H9 (cell line): ENCODE data around the gene LAMP1. TPM values are rescaled to one million over a fixed set of nuclear protein-coding genes. Genes with fewer than 3 reads are reported as not detected.
A peak's percentile ranks its signal among the peaks of the same experiment; 100 is the strongest.
"Not testable (repeated sequence)": the region's sequence is repeated elsewhere in the genome, so short reads cannot be mapped to it uniquely, and the experiment has no call there.

Source experiments
- DNase-seq: peaks from one replicate; pipeline ENCODE4 v3.0.0-alpha.2; 2017
- H2AFZ ChIP-seq: one replicate; pipeline ENCODE4 v1.6.1; 2013; ENCODE audit warnings: mild to moderate bottlenecking, low read length, control low read depth, moderate library complexity
- H2AK5ac ChIP-seq: 2 replicates; pipeline ENCODE4 v1.6.1; 2013; ENCODE audit warnings: low read length, control low read depth, mixed read lengths; ENCODE audit not compliant: insufficient read length
- H2BK120ac ChIP-seq: one replicate; pipeline ENCODE4 v1.6.1; 2013; ENCODE audit warnings: low read depth, mild to moderate bottlenecking, low read length, control low read depth, inconsistent platforms; ENCODE audit not compliant: poor library complexity, severe bottlenecking
- H2BK12ac ChIP-seq: 2 replicates; pipeline ENCODE4 v1.6.1; 2013; ENCODE audit warnings: low read length, control low read depth, mixed read lengths, low read depth; ENCODE audit not compliant: insufficient read length
- H2BK15ac ChIP-seq: 2 replicates; pipeline ENCODE4 v1.6.1; 2013; ENCODE audit warnings: low read depth, low read length, control low read depth
- H2BK20ac ChIP-seq: one replicate; pipeline ENCODE4 v1.6.1; 2013; ENCODE audit warnings: low read depth, mild to moderate bottlenecking, low read length, control low read depth, inconsistent platforms; ENCODE audit not compliant: poor library complexity, severe bottlenecking
- H2BK5ac ChIP-seq: 2 replicates; pipeline ENCODE4 v1.6.1; 2013; ENCODE audit warnings: low read length, control low read depth, mixed read lengths; ENCODE audit not compliant: insufficient read length
- H3K14ac ChIP-seq: 2 replicates; pipeline ENCODE4 v1.6.1; 2013; ENCODE audit warnings: low read length, control low read depth; ENCODE audit not compliant: insufficient read depth
- H3K18ac ChIP-seq: 2 replicates; pipeline ENCODE4 v1.6.1; 2013; ENCODE audit warnings: low read depth, mild to moderate bottlenecking, mixed read lengths, low read length, control low read depth; ENCODE audit not compliant: insufficient read length
- H3K23ac ChIP-seq: 2 replicates; pipeline ENCODE4 v1.6.1; 2013; ENCODE audit warnings: low read length, control low read depth, mixed read lengths, low read depth; ENCODE audit not compliant: insufficient read length
- H3K23me2 ChIP-seq: 2 replicates; pipeline ENCODE4 v1.6.1; 2013; ENCODE audit warnings: low read depth, mild to moderate bottlenecking, mixed read lengths, low read length, control low read depth; ENCODE audit not compliant: insufficient read length, poor library complexity, severe bottlenecking
- H3K27ac ChIP-seq: 2 replicates; pipeline ENCODE4 v1.5.1; 2013; ENCODE audit warnings: low read length, control low read depth, mixed read lengths, low read depth; ENCODE audit not compliant: insufficient read length
- H3K27me3 ChIP-seq: 2 replicates; pipeline ENCODE4 v1.6.1; 2013; ENCODE audit warnings: low read length, control low read depth, inconsistent platforms; ENCODE audit not compliant: insufficient read depth
- H3K4ac ChIP-seq: 2 replicates; pipeline ENCODE4 v1.6.1; 2013; ENCODE audit warnings: low read depth, mild to moderate bottlenecking, control low read depth, inconsistent platforms, low read length, moderate library complexity
- H3K4me1 ChIP-seq: 2 replicates; pipeline ENCODE4 v1.6.1; 2013; ENCODE audit warnings: low read length, control low read depth, inconsistent platforms; ENCODE audit not compliant: insufficient read depth
- H3K4me2 ChIP-seq: 2 replicates; pipeline ENCODE4 v1.6.1; 2013; ENCODE audit warnings: low read length, control low read depth, mixed read lengths; ENCODE audit not compliant: insufficient read length, insufficient read depth
- H3K56ac ChIP-seq: 2 replicates; pipeline ENCODE4 v1.6.1; 2013; ENCODE audit warnings: low read depth, mild to moderate bottlenecking, mixed read lengths, low read length, control low read depth; ENCODE audit not compliant: insufficient read length
- H3K79me1 ChIP-seq: 2 replicates; pipeline ENCODE4 v1.6.1; 2013; ENCODE audit warnings: low read depth, mild to moderate bottlenecking, moderate library complexity, low read length, control low read depth, inconsistent platforms; ENCODE audit not compliant: insufficient read depth, poor library complexity, severe bottlenecking
- H3K79me2 ChIP-seq: 2 replicates; pipeline ENCODE4 v1.6.1; 2013; ENCODE audit warnings: low read length, control low read depth, inconsistent platforms; ENCODE audit not compliant: insufficient read depth
- H3K9ac ChIP-seq: 2 replicates; pipeline ENCODE4 v1.6.1; 2013; ENCODE audit warnings: low read length, control low read depth, mixed read lengths; ENCODE audit not compliant: insufficient read length; ENCODE audit errors: extremely low read depth
- H3K9me3 ChIP-seq: one replicate; pipeline ENCODE4 v1.6.1; 2013; ENCODE audit warnings: low read depth, low read length, inconsistent platforms; ENCODE audit not compliant: control insufficient read depth
- H3T11ph ChIP-seq: one replicate; pipeline ENCODE4 v1.6.1; 2013; ENCODE audit warnings: mild to moderate bottlenecking, low read length, control low read depth, inconsistent platforms
- H4K20me1 ChIP-seq: one replicate; pipeline ENCODE4 v1.6.1; 2013; ENCODE audit not compliant: control insufficient read depth, insufficient read length, insufficient read depth
- H4K5ac ChIP-seq: 2 replicates; pipeline ENCODE4 v1.6.1; 2013; ENCODE audit warnings: low read depth, mild to moderate bottlenecking, mixed read lengths, low read length, control low read depth; ENCODE audit not compliant: insufficient read length
- H4K8ac ChIP-seq: replicated peaks from 2 replicates; pipeline ENCODE4 v1.6.1; 2013; ENCODE audit warnings: low read length, control low read depth, mixed read lengths, low read depth; ENCODE audit not compliant: insufficient read length
- H4K91ac ChIP-seq: 2 replicates; pipeline ENCODE4 v1.6.1; 2013; ENCODE audit warnings: low read depth, mild to moderate bottlenecking, moderate library complexity, mixed read lengths, low read length, control low read depth; ENCODE audit not compliant: insufficient read length
- H3K27ac Mint-ChIP-seq, 3 experiments: 2 replicates in 2 of 3; 3 replicates in 1 of 3; pipeline ENCODE4 v1.8.0; 2020 to 2021; ENCODE audit warnings: mixed read lengths in 3 of 3, mild to moderate bottlenecking in 1 of 3, moderate library complexity in 1 of 3
- H3K27me3 Mint-ChIP-seq: 2 replicates; pipeline ENCODE4 v1.8.0; 2021; ENCODE audit warnings: low read depth, mild to moderate bottlenecking, moderate library complexity, mixed read lengths
- H3K36me3 Mint-ChIP-seq, 3 experiments: 2 replicates in 2 of 3; 3 replicates in 1 of 3; pipeline ENCODE4 v1.8.0; 2020 to 2021; ENCODE audit warnings: low read depth in 3 of 3, mixed read lengths in 3 of 3; ENCODE audit not compliant: insufficient read depth in 1 of 3
- H3K4me1 Mint-ChIP-seq, 2 experiments: 2 replicates each; pipeline ENCODE4 v1.8.0; 2020; ENCODE audit warnings: mixed read lengths in 2 of 2
- H3K4me3 Mint-ChIP-seq, 2 experiments: 2 replicates in 1 of 2; 3 replicates in 1 of 2; pipeline ENCODE4 v1.8.0; 2020 to 2021; ENCODE audit warnings: mild to moderate bottlenecking in 2 of 2, mixed read lengths in 2 of 2, moderate library complexity in 1 of 2
- H3K9me3 Mint-ChIP-seq, 2 experiments: 2 replicates in 1 of 2; 3 replicates in 1 of 2; pipeline ENCODE4 v1.8.0; 2020; ENCODE audit warnings: mild to moderate bottlenecking in 2 of 2, mixed read lengths in 2 of 2, moderate library complexity in 1 of 2
- WGBS: extraction: QIAGEN DNeasy Blood & Tissue Kit; methylation state at CpG from one replicate; pipeline ENCODE4 v1.1.7; 2013; ENCODE audit warnings: missing lambda C conversion rate, low lambda C conversion rate, mixed read lengths; ENCODE audit not compliant: insufficient read length; ENCODE audit errors: extremely low coverage; 5-methylcytosine and 5-hydroxymethylcytosine counted together
- total RNA-seq: library from RNA; stranded (reverse); gene quantifications from 2 replicates; pipeline ENCODE4 v1.2.1, GENCODE V29; 2021
- TF ChIP-seq, protein P1 (sequence below): fragments of 200-600 bp; sonication (generic); conservative IDR thresholded peaks from 3 replicates; pipeline ENCODE4 v1.8.0; 2021; ENCODE audit warnings: antibody characterized with exemption, mild to moderate bottlenecking

The LAMP1 gene
- total RNA-seq, 1 experiment from 2014 or later = 131 TPM

- H2BK5ac ChIP-seq = no peak overlapping the region
- no peak overlapping the region for H2AK5ac ChIP-seq
- H2BK15ac ChIP-seq = no peak overlapping the region
- no peak overlapping the region for H3K9ac ChIP-seq
- H3K14ac ChIP-seq = no peak overlapping the region
- no peak overlapping the region for H3K4me2 ChIP-seq
- H3K4me3 Mint-ChIP-seq = no peak overlapping the region
- H4K20me1 ChIP-seq = no peaks in the 10 kb centered on the region
- no peaks in the 10 kb centered on the region for H3K23me2 ChIP-seq
- no peak overlapping the region for H2BK120ac ChIP-seq
- no CpG with 5 or more reads among the region's 11 CpGs for WGBS
- no peak overlapping the region for H2AFZ ChIP-seq
- no peaks in the 10 kb centered on the region for H3K9me3 ChIP-seq
- peak overlapping the region in 1 of 3 experiments; percentile 45; a peak in 2 of 7 replicates for H3K27ac Mint-ChIP-seq
- no peaks in the 10 kb centered on the region for H3K4me1 ChIP-seq
- no peak overlapping the region for H2BK12ac ChIP-seq
- H3K79me2 ChIP-seq = no peaks in the 10 kb centered on the region
- no peaks in the 10 kb centered on the region for H3K4me1 Mint-ChIP-seq
- no peak overlapping the region for H3K23ac ChIP-seq
- no peaks in the 10 kb centered on the region for H3K27me3 Mint-ChIP-seq
- no peak overlapping the region for H3K18ac ChIP-seq
- no peak overlapping the region for H4K8ac ChIP-seq
- no peak overlapping the region for H3K4ac ChIP-seq
- peaks cover 45 to 93% (median 93%) of the 10 kb centered on the region in 3 experiments; a peak in 6 of 7 replicates for H3K36me3 Mint-ChIP-seq
- no peaks in the 10 kb centered on the region for H3K79me1 ChIP-seq
- H3K27ac ChIP-seq = no peak overlapping the region
- no peak overlapping the region for H2BK20ac ChIP-seq
- no peak overlapping the region for H4K5ac ChIP-seq
- TF ChIP-seq, protein P1, sequence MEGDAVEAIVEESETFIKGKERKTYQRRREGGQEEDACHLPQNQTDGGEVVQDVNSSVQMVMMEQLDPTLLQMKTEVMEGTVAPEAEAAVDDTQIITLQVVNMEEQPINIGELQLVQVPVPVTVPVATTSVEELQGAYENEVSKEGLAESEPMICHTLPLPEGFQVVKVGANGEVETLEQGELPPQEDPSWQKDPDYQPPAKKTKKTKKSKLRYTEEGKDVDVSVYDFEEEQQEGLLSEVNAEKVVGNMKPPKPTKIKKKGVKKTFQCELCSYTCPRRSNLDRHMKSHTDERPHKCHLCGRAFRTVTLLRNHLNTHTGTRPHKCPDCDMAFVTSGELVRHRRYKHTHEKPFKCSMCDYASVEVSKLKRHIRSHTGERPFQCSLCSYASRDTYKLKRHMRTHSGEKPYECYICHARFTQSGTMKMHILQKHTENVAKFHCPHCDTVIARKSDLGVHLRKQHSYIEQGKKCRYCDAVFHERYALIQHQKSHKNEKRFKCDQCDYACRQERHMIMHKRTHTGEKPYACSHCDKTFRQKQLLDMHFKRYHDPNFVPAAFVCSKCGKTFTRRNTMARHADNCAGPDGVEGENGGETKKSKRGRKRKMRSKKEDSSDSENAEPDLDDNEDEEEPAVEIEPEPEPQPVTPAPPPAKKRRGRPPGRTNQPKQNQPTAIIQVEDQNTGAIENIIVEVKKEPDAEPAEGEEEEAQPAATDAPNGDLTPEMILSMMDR = no peak
- H3K9me3 Mint-ChIP-seq = no peaks in the 10 kb centered on the region
- H4K91ac ChIP-seq = no peak overlapping the region
- DNase-seq = no peak
- no peaks in the 10 kb centered on the region for H3K27me3 ChIP-seq
- no peak overlapping the region for H3T11ph ChIP-seq
- no peak overlapping the region for H3K56ac ChIP-seq
These were observed 44.4 kb upstream of the LAMP1 start for GRCh38 chr13:113252516-113253095.

DNA sequence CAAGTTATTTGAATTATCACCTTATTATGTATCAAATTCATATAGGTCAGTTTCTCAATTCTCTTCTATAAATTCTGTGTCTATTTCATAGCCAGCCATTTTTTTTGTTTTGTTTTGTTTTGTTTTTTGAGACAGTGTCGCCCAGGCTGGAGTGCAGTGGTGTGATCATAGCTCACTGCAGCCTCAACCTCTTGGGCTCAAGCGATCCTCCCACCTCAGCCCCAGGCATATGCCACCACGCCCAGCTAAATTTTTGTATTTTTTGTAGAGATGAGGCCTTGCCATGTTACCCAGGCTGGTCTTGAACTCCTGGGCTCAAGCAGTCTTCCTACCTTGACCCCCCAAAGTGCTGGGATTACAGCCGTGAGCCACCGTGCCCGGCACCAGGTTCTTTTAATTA is 39.1 kb upstream of the LAMP1 start:
- not testable (repeated sequence) for H3K23me2 ChIP-seq, H3K79me2 ChIP-seq, H3K4me3 Mint-ChIP-seq, H3K9me3 Mint-ChIP-seq, H2AFZ ChIP-seq, H3K4ac ChIP-seq, H3K9ac ChIP-seq, H3K56ac ChIP-seq, H3K79me1 ChIP-seq, H3K18ac ChIP-seq, H3K4me1 Mint-ChIP-seq, DNase-seq, H4K20me1 ChIP-seq, H2AK5ac ChIP-seq, H3K4me1 ChIP-seq, H3T11ph ChIP-seq, H3K9me3 ChIP-seq, H4K8ac ChIP-seq, H2BK20ac ChIP-seq, H2BK120ac ChIP-seq, H2BK5ac ChIP-seq, H4K5ac ChIP-seq, H3K4me2 ChIP-seq, H2BK15ac ChIP-seq, H3K14ac ChIP-seq, H3K27ac ChIP-seq, H3K27me3 ChIP-seq, H3K27me3 Mint-ChIP-seq, H3K27ac Mint-ChIP-seq, H3K23ac ChIP-seq, H4K91ac ChIP-seq, H2BK12ac ChIP-seq
- peaks cover 49 to 86% (median 72%) of the 10 kb centered on the region in 3 experiments for H3K36me3 Mint-ChIP-seq
- no CpG with 5 or more reads among the region's 6 CpGs for WGBS
